ENCODE results near the gene CAPN11.
"Not testable (repeated sequence)": the region's sequence is repeated elsewhere in the genome, so short reads cannot be mapped to it uniquely, and the experiment has no call there.

CAPN11 gene

DNA sequence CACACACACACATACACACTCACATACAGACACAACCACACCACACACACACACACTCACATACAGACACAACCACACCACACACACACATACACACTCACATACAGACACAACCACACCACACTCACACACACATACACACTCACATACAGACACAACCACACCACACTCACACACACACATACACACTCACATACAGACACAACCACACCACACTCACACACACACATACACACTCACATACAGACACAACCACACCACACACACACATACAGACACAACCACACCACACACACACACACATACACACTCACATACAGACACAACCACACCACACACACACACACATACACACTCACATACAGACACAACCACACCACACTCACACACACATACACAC, 23.2 kb downstream of the CAPN11 start:
- DNase-seq (ENCODE audit: low read depth) = not testable (repeated sequence)

DNA sequence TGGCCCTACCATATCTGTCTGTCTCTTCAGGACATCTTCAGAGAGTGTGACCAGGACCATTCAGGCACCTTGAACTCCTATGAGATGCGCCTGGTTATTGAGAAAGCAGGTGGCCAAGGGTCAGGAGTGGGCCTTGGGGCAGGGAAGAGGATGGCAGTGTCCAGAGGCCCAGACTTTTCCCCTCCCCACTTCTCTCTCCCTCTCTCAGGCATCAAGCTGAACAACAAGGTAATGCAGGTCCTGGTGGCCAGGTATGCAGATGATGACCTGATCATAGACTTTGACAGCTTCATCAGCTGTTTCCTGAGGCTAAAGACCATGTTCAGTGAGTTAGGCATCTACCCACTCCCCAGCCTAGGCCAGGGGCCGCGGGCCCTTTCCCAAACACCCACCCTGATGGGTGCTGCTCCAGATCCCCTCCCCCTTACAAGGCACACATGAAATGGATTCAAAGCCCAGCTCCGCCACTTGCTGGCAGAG, 24.3 kb downstream of the CAPN11 start:
- DNase-seq (ENCODE audit: low read depth) = no peak

DNA sequence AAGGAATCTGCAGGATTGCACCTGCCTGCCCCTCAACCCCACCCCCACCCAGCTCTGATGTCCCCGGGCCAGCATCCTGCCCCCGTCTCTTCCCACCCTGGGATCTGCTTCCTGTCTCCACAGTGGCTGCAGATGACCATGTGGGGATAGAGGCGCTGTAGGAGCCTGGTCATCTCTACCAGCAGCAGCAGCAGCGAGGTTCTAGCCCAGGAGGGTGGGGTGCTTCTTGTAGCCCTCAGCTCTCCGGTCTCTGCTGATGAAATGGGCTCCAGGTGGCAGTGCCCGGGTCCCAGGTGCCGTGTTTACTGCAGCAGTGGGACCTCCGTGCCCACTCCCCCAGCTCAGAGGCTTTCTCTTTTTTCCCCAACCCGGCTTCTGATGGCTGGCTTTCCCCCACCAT, 25.2 kb downstream of the CAPN11 start:
- DNase-seq (ENCODE audit: low read depth) = no peak

DNA sequence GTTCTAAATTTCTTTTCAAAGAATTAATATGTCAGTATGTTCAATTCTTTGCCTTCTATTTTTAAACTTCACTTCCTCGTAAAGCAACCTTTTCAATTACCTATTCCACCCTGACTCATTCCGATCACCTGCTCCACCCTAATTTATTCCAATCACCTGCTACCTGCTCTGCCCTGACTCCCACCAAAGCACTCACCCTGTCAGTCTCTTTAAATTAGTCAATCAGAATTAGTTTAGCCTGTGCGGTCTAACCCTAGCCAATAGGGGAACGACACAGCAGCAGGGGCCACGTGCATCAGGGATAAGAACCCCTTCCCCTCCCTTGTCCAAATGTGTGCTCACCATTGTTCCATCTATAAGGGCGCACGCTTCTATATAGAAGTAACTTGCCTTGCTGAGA, 26.7 kb downstream of the CAPN11 start:
- DNase-seq (ENCODE audit: low read depth) = not testable (repeated sequence)

DNA sequence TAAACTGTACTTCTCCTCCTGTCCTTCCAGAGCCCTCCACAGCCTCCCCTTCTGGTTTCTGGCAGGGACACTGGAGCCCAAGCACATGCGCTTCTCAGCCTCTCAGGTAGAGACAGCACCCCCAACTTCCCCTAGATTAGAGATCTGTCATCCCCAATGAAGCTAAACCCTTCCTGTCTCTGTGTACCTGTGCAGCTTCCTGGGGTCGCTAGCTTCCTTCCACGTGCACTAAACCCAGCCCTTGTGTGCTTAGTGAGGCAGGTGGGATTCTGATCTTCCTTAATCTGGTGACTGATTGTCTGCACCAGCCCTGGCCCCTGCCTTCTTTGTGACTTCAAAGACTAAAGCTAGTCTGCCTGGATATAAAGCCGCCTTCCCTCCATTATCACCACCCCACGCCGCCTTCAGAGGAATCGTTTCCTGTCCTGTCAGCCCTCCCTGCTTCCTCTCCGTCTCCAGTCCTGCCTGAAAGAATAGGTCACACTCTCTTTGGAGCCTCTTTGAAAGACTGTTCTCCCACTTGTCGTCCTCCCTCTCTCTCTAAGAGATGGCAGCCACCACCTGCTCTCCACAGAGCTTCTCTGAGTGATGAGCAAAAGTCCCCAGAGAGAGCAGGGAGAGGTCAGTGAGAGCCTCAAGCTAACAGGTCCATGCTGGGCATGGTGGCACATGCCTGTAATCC, 27.5 kb downstream of the CAPN11 start:
- no peak for DNase-seq (ENCODE audit: low read depth)

DNA sequence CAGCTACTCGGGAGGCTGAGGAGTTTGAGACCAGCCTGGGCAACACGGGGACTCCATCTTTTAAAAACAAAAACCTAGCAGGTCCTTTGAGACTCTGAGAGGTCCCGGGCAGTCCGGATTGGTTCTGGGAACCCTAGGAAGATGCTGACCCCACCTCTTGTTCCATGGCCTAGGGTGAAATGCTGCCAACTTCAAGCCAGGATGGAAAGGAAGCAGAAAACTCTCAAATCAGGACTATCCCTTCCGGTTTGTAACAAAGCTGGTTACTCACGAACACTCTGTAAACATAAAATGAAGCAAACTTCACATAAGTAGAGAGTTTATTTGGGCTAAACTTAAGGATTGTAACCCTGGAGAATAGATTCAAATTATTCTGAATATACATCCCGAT, 28.0 kb downstream of the CAPN11 start:
- no peak for DNase-seq (ENCODE audit: low read depth)

DNA sequence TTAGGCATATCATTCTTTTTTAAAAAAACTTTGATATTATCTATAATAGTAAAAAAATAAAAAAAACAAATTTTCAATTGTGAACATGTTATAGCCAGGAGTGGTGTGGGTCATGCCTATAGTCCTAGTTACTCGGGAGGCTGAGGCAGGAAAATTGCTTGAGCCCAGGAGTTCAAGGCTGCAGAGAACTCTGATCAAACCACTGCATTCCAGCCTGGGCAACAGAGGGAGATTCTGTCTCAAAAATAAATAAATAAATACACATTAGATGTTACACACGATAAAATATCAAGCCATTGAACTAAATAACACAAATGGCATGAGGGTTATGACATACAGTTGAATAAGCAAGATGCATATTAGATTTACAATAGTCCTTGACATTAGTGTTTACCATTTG, 30.2 kb downstream of the CAPN11 start:
- DNase-seq (ENCODE audit: low read depth) = no peak

DNA sequence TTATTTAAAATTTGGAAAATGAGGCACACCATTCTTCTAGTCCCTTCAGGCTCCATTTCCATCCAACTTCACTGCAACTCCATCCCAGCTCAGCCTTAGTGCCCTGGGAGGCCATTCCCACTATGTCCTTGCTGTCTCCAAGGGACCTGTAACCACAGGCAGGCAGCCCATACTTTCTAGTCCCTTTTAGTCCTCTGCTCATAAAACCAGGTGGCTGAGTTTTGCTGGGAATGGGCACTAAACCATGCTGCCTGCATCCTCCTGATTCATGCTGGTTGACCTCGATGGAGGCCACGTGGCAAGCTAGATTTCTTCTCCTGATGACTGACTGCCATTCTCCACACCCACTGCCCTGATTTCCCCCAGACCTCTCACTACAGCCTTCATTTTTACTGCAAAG, 30.6 kb downstream of the CAPN11 start:
- no peak for DNase-seq (ENCODE audit: low read depth)

DNA sequence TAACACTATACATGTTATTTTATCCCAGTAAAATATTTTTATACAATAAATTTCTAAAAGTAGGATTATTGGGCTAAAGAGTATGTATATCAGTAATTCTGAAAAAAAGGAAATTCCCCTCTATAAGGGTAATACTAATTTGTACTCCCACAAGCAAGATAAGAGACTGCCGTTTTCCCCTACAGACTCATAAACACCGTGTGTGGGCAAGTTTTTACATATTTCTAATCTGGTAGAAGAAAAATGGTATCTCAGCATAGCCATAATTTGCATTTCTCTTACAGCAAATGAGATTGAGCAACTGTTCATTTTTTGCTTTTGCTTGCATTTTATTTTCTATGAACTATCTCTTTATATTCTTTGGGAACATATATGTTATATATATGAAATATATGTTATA, 32.1 kb downstream of the CAPN11 start:
- no peak for DNase-seq (ENCODE audit: low read depth)

DNA sequence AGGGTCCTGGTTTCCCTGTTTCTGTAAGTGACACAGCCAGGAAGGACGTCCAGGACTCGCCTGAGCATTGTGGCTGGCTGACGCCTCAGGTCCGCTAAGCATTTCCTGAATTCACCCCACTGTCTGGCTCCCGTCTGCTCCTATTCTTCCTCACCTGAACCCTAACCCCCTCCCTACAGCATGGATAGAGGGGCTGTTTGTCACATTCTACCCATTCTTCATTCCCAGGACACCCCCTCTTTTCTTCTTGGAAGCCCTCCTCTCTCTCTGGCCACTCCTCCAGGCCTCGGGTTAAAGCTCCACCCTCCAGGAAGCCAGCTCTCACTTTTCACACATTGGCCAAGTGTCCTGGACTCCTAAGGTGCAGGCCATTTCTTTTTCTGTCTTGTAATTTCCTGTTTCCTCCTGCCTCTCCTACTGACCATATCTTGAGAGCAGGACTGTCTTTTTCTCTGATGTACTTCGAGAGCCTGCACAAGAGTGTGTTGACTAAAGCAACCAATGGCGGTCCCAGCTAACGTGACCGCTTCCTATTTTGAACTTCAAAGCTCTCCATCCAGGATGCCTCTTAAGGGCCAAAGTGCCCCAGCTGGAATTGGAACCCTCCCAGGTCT, 33.9 kb downstream of the CAPN11 start:
- DNase-seq (ENCODE audit: low read depth) = no peak

DNA sequence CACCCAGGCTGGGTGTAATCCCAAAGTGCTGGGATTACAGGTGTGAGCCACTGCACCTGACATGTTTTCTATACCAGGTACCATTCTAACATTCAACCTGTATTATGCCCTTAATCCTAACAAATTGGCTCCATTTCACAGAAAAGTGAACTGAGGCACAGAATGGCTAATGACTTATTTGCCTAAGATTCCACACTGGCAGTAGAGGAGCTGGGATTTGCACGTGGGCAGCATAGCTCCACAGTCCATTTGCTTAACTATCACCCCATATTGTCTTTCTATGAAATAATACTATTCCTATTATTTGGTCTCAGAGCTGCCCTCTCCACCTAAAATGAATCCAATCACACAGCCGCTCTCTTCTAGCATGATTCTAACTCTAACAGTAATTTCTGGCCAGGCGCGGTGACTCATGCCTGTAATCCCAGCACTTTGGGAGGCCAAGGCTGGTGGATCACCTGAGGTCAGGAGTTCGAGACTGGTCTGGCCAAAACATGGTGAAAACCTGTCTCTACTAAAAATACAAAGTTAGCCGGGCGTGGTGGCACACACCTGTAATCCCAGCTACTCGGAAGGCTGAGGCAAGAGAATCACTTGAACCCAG, 34.8 kb downstream of the CAPN11 start:
- DNase-seq (ENCODE audit: low read depth) = no peak

DNA sequence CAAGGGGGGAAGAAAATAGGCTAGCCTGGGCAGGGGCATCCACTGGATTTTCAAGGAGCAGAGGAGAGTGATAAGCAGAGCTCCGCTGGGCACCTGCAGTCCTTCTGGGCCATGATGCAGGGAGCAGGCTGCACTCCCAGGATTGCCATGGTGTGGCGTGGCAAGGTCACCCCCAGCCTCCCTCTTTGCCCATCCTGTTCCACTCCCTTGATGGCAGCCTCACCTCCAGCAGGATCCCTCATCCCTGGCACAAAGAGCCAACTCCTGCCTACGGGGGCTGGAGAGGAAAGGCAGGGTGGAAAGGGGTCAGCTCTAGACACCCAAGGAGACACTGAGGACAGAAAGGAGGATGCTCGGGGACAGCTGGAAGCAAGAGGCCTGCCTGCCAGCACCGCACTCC, 35.7 kb downstream of the CAPN11 start:
- DNase-seq (ENCODE audit: low read depth) = no peak

DNA sequence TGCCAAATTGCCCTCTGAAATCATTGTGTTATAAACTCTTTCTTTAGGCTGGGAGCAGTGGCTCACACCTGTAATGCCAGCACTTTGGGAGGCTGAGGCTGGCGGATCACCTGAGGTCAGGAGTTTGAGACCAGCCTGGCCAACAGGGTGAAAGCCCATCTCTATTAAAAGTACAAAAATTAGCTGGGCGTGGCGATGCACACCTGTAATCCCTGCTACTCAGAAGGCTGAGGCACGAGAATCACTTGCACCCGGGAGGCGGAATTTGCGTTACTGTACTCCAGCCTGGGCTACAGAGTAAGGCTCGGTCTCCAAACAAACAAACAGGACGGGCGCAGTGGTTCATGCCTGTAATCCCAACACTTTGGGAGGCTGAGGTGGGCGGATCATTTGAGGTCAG, 37.7 kb downstream of the CAPN11 start:
- DNase-seq (ENCODE audit: low read depth) = not testable (repeated sequence)

DNA sequence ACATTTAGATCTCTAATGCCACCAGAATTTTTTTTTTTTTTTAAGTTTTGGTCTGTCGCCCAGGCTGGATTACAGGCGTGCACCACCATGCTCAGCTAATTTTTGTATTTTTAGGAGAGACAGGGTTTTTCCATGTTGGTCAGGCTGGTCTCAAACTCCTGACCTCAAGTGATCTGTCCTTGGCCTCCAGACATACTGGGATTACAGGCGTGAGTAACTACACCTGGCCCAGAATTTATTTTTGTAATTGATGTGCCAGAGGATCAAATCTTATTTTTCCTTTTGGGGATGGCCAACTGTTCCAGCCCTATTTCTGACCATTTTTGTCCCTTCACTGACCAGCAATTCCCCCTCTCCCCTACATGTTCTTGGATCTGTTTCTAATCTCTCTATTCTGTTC, 40.1 kb downstream of the CAPN11 start:
- no peak for DNase-seq (ENCODE audit: low read depth)

DNA sequence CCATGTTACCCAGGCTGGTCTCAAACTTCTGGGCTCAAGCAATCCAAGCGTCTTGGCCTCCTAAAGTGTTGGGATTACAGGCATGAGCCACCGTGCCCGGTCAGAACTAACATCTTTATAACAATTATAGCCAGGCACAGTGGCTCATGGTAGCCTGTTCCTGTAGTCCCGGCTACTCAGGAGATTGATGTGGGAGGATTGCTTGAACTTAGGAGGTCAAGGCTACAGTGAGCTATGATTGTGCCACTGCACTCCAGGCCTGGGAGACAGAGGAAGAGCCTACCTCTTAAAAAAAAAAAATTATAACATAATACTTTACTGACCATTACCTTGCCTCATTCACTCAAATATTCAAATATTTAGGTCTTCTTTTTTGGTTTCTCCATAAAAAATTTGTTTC, 41.3 kb downstream of the CAPN11 start:
- no peak for DNase-seq (ENCODE audit: low read depth)

DNA sequence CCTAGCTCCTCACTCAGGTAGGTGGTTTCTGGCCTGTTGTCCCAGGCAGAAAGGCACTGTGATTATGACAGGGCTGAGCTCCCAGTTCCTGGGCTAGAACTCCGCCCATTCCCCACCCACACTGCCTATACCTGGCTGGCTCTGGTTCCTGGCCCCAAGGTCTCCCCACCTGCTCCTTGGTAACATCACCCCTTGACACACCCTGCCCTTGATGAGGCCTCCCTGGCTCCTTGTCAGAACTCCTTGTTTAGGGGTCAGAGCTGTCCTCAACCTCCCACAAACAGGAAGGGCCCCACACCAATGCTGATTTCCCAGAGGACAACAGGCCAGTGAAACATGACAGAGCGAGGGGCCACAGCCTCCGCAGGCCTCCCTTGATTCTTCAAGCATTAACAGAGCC, 42.6 kb downstream of the CAPN11 start:
- no peak for DNase-seq (ENCODE audit: low read depth)

DNA sequence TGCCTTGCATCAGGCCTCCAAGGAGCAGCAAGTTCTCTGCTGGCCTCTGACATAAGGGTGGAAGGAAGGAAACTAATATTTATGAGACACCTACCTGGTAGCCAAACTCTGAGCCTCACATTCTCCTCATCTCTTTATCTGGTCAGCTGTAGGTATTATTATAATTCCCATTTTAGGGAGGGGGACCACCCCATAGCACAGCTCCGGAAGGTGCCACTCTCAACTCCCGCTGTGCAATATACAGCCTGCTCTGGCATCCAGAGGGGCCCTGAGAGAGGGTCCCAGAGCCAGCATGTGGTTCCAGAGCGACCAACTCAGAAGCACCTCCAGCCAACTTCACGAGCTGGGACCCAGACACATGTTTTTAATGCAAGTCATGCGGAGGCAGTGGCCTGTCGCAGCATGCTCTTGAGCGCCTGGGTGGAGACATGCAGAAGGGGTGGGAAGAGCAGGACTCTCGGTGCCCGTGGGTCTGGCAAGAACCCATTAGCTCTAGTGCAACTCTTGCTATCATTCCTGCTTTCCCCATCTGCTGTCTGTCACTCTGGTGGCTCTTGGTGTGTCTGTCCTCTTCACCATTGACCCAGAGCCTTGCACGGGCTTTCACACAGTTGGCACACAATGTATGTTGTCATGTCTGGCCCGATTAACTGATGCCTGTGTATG, 43.2 kb downstream of the CAPN11 start:
- no peak for DNase-seq (ENCODE audit: low read depth)

DNA sequence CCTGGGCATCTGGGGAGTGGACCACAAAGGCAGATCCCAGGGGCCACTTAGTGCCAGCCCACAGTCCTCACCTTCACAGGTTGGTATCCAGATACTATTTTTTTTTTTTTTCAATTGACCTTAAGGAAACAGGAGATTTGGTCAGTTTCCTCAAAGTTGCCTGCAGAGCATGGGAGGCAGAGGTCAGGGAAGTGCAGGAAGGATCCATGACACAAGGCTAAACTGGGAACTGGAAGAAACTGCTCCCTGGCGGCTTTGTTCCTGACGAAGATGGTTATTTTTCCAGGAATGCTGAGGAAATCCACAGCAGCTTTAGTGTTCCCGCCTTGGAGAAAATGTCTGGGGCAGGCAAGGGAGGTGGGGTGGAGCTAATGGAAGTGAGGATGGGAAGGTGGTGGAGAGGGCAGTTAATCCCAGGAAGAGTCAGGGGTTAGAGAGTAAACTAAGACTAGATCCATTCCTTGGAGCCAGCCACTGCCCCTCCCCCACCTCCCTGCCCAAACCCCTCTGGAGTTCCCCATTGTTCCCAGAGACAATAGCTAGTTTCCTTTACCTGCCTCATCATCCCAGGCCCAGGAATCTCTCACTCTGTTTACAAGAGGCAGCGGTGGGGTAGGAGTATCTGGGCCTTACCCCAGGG, 43.8 kb downstream of the CAPN11 start:
- DNase-seq (ENCODE audit: low read depth) = no peak

DNA sequence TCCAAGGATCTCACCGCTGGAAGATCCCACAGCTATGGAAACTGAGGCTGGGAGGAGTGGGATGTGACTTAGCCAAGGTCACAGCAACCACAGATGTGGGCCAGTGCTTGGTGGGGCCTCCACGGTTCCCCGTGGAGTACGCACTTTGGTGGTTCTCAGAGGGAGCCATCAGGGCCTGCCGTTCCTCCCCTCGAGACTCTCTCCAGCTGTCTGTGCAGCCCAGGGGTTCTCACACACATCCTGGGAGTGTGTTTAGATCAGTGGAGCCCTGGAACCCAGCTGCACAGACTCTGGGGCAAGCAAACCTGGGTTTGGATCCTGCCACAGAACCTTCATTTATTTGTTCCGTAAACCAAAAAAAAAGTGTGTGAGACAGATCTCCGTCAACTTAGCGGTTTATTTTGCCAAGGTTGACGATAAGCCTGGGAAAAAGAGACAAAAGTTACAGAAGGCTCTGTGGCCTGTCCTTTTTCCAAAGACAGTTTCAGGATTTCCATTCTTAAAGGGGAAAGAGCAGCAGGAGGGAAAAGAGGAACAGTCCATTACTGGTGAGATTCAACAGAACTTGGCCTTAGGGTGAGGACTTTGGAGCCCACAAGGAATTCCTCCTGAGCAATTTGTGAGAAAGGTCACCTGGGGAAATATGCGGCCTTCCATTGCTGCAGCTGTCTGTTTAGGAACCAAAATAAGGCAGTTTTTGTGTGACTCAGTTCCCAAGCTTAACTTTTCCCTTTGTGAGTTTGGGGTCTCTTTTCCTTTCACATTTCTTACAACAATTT, 44.5 kb downstream of the CAPN11 start:
- no peak for DNase-seq (ENCODE audit: low read depth)

DNA sequence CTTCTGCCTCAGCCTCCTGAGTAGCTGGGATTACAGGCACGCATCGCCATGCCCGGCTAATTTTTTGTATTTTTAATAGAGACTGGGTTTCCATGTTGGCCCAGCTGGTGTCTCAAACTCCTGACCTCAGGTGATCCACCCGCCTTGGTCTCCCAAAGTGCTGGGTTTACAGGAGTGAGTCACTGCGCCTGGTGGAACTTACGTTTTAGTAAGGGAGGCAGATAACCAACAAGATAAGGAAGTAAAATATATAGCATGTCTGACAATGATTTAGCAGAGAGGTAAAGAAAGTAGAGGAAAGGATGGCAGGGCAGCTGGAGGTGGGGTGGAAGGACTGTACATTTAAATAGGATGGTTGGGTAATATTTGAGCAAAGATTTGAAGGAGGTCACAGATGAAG, 45.3 kb downstream of the CAPN11 start:
- no peak for DNase-seq (ENCODE audit: low read depth)

DNA sequence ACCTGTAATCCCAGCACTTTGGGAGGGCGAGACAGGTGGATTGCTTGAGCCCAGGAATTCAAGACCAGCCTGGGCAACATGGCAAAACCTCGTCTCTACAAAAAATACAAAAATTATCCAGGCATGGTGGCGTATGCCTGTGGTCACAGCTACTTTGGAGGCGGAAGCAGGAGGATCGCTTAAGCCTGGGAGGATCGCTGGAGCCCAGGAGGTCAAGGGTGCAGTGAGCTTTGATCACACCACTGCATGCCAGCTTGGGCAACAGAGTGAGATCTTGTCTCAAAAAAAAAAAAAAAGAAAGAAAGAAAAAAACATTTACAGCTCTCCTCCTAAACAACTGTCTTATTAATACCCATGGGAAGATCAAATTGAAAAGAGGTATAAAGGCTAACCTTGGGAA, 49.3 kb downstream of the CAPN11 start:
- DNase-seq (ENCODE audit: low read depth) = no peak

DNA sequence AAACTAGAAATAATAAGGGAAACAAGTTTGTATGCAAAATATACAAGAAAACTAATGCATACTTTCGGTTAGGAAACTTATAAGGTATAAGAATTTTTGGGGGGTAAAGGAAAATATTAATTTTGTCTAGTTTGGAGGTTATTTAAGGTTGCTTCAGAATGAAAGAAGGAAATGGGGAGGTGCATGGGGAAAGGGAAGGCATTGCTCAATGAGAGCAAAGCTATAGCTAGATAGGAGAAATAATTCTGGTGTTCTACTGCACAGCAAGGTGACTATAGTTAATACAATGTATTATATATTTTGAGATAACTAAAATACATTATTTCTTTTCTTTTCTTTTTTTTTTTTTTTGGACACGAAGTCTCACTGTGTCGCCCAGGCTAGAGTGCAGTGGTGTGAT, 52.7 kb downstream of the CAPN11 start:
- no peak for DNase-seq (ENCODE audit: low read depth)
